AG09319 (cell line): Measurements from ENCODE around the gene UBE4A.

Experiments used
- DNase-seq: peaks from one replicate; pipeline ENCODE4 v3.0.0-alpha.2; 2010; ENCODE audit warnings: low read depth; ENCODE audit errors: extremely low read depth
- CTCF ChIP-seq: IDR thresholded peaks from 2 replicates; pipeline ENCODE4 v1.5.1; 2011; ENCODE audit warnings: low read depth, mild to moderate bottlenecking, inconsistent platforms, low read length, moderate library complexity

UBE4A gene

DNA sequence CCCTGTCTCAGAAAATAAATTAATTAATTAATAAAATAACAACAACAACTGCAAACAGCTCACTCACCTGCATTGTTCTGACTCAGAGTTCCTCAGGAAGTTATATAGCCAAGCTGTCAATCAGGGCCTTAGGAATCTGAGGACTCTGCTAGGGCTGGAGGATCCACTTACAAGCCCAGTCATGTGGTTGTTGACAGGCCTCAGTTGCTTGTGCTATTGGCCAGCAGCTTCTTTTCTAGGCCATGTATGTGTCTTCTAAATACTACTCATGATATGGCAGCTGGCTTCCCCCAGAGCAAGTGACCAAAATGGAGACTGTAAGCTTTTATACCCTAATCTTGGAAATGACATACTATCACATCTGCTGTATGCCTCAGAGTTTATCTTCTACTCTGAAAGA lies 21.2 kb downstream of the UBE4A start:
- no peak for DNase-seq
- TF ChIP-seq CTCF: no peak

- TF ChIP-seq CTCF: no peak
- DNase-seq: no peak
Measured at GRCh38 chr11:118382954-118383353, 23.6 kb downstream of the UBE4A start.

DNA sequence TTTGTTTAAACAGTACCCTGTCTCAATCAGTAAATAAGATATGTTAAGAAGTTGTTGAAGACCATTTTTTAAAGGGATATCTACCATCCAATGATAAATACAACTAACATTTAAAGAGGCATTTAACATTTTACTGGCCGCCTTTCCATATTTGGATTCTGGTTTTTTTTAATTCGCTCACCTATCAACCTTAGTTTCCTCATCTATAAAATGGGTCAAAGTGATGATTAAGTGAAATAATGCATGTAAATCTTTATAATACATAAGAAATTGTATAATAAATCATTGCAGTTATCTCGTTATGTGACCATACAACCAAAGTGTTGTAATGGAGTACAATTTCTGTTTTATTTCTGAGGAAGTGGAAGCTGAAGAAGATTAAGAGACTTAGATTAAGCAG lies 24.3 kb downstream of the UBE4A start:
- no peak for DNase-seq
- no peak for TF ChIP-seq CTCF

- no peak for DNase-seq
- no peak for TF ChIP-seq CTCF
Measured at GRCh38 chr11:118396097-118396501, 36.7 kb downstream of the UBE4A start.

GRCh38 chr11:118397448-118397847 lies 38.0 kb downstream of the UBE4A start:
- no peak for DNase-seq
- TF ChIP-seq CTCF: no peak

DNA sequence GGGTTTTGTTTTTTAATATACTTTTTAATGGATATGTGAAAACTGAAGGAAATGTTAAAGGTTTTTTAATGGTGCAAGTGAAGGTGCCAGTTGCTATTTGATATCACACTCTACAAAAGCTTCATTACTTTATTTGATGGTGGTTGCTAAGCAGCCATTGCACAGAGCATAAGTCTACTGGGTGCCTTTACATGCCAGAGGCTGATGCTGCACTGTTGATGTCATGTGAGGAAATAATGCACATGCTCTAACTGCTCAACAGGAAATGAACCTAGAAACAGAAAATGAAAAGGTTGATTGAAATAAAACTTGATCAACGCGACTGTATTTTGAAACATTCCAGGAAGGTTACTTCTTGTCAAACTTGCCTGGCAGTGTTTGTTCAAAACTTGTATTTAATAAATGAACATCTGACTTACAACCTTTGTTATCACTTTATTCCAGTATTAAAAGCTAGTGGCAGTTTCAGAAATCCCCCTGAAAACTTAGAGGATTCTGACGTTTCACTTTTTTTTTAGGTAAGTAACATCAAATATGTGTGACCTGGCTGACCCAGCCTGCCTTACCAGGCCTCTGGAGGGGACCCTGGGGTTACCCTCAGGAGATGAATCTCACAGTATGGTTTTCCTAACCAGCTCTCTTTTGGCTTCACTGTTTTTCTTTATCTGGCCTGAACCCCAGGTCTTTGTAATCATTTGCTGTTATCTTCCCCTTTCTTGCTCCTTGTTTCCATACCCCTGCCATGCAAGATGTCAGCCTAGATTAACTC lies 39.6 kb downstream of the UBE4A start:
- DNase-seq: no peak
- no peak for TF ChIP-seq CTCF

- DNase-seq: peak; percentile 60
- TF ChIP-seq CTCF: peak; percentile 6; the same call in 1 of the 2 replicates
Measured at GRCh38 chr11:118401151-118401879, 41.9 kb downstream of the UBE4A start, which contains the start of gene ATP5MG. TSS of gene ATP5MG (plus strand) at chr11:118401606. CDS start at chr11:118401666, 60 bp downstream.
